Thyroid gland (tissue), 4 donors: ENCODE data around the gene YRDC.

Source experiments
- POLR2A ChIP-seq, 2 donors: fragments of 450-650 bp; IDR thresholded peaks; one replicate each; pipeline ENCODE4 v1.6.1; 2017; ENCODE audit warnings: antibody characterized with exemption in 2 of 2, mild to moderate bottlenecking in 2 of 2, moderate library complexity in 1 of 2
- TF ChIP-seq, protein P1 (sequence below), 6 experiments: fragments of 200-600 bp in 3 of 6; fragments of 450-650 bp in 3 of 6; sonication (generic) in 3 of 6; IDR thresholded peaks; one replicate each; pipeline ENCODE4 v1.5.1; 2016 to 2019; ENCODE audit warnings: antibody characterized with exemption in 6 of 6, mild to moderate bottlenecking in 2 of 6, inconsistent platforms in 1 of 6, moderate library complexity in 1 of 6

DNA sequence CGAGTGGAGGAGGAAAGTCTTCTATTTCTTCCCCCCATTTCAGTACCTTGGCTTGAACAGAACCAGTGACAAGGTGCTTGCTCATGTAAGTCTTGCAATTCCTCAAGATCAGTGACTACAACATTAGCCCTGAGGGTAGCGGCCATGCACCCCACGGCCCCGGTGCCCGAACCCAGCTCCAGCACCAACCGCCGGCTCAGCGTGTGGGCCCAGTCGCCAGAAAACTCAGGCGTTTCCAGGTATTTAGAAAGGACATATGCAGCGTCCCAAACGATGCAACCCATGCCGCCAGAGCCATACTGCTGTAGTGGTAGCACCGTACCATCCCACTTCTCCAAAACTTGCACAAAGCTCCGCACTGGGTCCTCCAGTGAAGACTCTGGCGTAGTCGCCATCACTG lies 25.5 kb downstream of the YRDC start:
- TF ChIP-seq, protein P1, sequence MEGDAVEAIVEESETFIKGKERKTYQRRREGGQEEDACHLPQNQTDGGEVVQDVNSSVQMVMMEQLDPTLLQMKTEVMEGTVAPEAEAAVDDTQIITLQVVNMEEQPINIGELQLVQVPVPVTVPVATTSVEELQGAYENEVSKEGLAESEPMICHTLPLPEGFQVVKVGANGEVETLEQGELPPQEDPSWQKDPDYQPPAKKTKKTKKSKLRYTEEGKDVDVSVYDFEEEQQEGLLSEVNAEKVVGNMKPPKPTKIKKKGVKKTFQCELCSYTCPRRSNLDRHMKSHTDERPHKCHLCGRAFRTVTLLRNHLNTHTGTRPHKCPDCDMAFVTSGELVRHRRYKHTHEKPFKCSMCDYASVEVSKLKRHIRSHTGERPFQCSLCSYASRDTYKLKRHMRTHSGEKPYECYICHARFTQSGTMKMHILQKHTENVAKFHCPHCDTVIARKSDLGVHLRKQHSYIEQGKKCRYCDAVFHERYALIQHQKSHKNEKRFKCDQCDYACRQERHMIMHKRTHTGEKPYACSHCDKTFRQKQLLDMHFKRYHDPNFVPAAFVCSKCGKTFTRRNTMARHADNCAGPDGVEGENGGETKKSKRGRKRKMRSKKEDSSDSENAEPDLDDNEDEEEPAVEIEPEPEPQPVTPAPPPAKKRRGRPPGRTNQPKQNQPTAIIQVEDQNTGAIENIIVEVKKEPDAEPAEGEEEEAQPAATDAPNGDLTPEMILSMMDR (IDR thresholded peaks at IDR 0.05): no peak
- no peak for TF ChIP-seq POLR2A (IDR thresholded peaks at IDR 0.05)
